Activated T-cell treated with anti-CD3 and anti-CD28 coated beads, Interleukin-2, amount 50 U/mL, for 1 hour (primary cell): ENCODE data around the gene GCM1.

Experiments
- DNase-seq: peaks from one replicate; pipeline ENCODE4 v3.0.0-alpha.2; 2020

The GCM1 gene

DNA sequence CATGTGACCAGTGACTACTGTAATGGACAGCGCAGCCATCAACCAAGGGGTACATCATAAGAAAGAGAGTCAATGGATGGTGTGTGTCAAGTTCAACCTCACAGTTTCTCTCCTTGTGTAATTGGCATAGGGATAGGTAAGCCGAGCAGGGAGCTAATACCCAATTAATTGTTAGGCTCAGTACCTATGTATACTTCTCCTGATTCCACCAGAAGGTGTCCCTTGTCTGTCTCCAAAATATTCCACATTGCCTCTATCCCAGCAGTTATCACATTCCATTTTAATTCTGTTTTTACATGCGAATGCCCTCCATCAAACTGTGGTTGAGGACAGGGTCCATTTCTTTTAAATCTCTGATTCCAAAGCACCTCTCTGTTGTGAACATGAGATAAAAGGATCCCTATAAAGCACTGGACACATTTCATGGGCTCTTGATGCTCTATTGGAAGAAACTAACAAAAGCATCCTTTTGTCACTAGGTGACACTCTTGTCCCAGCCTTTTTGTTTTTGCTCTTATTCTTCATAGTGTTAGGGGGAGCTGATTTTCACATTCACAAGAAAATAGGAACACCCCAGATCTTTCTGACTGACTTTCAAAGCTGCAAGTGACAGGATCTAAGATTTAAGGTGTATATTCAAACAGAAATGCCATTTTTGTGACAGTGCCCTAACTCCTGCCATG, 44.5 kb downstream of the GCM1 start:
- DNase-seq, result no peak

DNA sequence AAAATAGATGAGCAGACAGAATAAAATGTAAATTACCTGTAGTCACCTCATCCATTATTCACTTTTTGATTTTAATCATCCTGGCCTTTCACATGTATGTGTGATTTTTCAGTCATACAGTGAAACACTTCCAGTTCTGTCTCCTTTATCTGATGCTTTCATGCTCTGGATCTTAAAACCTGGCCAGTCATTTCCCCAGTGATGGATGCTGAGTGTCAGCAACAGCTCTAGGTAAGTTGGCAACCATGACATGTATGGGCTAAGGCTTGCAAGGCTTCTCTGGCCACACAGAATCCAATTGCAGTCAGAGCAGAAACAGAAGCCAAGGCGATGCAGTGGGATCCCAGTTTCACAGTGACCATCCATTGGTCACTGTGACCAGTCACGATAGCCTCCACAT, 47.6 kb downstream of the GCM1 start:
- no peak for DNase-seq

DNA sequence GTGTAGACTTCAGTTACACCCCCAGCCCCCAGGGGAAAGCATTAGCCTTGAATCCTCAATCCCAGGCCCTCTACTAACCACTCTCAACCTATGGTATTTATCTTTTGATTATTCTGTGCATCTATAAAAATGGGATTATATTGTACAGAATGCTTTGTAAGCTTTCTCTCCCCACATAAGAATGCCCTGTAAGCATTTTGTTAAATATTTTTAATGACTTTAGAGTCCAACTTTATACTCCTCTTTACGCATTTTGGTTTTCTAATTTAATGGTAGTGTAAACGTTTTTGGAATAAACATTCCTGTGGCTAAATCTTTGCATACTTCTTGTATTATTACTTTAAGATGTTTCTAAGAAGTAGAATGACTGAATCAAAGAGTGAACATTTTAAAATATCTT, 48.1 kb downstream of the GCM1 start:
- no peak for DNase-seq

DNA sequence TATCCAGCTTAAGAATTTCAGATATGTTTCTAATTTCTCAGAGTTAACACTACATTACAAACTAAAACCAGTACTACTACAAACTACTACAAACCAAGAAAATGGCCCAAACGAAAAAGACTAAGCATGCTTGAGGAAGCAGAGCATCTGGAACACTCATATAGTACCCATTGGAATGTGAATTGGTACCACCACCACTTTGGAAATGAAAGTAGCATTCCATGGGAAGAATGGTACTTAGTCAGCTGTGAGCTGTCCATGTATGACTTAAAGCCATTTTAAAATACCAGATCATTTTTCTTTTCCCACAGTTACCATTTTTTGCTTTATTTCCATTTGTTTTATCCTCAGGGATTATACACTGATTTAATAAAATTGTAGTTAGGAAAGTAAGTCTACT, 52.9 kb downstream of the GCM1 start:
- DNase-seq, result no peak

DNA sequence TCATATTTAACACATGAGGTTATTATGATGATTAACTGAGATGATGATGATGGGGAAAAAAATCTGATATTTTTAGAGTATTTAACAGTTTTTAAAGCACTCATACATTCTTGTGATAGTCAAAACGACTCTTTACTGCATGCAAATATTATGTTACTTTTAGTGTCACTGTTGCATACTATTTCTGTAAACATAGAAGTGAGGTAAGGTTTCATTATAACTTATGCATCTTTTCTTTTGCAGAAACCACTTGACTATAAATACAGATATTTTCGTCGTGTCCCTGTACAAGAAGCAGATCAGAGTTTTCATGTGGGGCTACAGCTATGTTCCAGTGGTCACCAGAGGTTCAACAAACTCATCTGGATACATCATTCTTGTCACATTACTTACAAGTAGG, 53.4 kb downstream of the GCM1 start:
- no peak for DNase-seq

DNA sequence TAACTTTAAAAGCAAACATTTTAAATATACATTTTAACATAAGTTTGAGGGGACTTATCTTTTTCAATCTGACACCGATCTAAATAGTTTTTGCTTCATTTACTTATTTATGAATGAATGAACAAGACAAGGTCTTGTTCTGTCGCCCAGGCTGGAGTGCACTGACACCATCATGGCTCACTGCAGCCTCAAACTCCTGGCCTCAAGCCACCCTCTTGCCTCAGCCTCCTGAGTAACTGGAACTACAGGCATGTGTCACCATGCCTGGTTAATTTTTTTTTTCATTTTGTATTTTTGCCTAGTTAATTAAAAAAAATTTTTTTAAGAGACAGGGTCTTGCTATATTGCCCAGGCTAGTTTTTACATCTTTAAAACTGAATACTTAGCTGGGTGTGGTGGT, 58.1 kb downstream of the GCM1 start:
- no peak for DNase-seq

DNA sequence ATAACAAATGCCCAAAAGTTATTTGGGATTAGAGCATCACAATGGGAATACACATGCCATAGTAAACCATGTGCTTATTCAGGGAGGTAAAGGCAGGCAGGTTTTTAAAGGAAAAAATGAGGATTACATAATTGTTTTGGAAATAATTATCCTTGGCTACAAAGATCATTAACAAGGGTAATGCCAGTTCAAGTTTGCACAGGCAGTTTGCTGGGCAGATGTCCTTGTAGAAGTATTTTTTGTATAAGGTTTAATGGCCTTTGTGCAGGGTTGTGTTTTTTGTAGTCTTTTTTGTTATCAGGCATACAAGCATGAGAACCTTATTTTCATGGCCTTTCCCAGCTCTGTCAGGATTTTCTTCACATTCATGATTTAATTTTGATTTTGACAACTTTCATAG, 58.7 kb downstream of the GCM1 start:
- no peak for DNase-seq

DNA sequence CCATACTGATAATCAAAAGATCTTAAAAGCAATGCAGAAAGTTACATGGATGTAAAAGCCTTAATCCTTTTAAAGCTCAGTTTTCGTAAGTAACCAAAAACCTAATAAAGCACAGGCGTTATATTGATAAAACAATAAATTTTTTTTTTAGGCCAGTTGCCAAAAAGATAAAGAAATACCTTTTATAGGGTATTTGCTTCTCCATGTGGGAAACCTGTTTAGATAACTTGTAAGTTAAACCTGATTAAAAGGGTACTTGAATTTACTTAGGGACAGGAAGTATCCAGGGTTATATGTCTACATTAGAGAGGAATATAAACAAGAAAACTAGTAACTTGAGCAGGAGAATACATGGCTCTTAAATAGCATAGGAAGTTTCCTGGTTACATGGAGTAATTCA, 62.3 kb downstream of the GCM1 start:
- no peak for DNase-seq

DNA sequence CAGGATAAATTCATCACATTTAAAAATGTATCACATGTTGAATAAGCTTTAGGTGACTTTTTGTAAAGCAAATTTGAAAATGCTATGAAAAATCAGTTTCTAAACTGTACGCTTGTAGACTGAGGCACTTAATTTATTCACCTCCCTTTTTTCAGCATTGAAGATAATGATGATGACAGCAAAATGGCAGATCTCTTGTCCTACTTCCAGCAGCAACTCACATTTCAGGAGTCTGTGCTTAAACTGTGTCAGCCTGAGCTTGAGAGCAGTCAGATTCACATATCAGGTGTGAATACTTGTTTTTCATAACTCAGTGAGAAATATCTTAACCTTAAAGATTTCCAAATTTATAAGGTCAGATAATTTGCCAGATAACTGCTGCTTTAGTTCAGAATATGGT, 67.8 kb downstream of the GCM1 start:
- no peak for DNase-seq
